ENCODE data around the gene RLN3.
A peak's percentile ranks its signal among the peaks of the same experiment; 100 is the strongest.
"Not testable (repeated sequence)": the region's sequence is repeated elsewhere in the genome, so short reads cannot be mapped to it uniquely, and the experiment has no call there.

The RLN3 gene

GRCh38 chr19:13995017-13995728, 32.8 kb upstream of the RLN3 start:
- no peak for DNase-seq

- DNase-seq = no peak
Observed at GRCh38 chr19:13995878-13996765, 31.8 kb upstream of the RLN3 start.

- DNase-seq = no peak
Observed at GRCh38 chr19:13996928-13997630, 30.9 kb upstream of the RLN3 start.

- DNase-seq = no peak
Observed at GRCh38 chr19:13997631-13997962, 30.4 kb upstream of the RLN3 start.

- DNase-seq = no peak
Observed at GRCh38 chr19:13998426-13998825, 29.5 kb upstream of the RLN3 start.

GRCh38 chr19:13999085-13999484, 28.9 kb upstream of the RLN3 start:
- no peak for DNase-seq

- DNase-seq = no peak
Observed at GRCh38 chr19:14000691-14001375, 27.1 kb upstream of the RLN3 start.

GRCh38 chr19:14002571-14003250, 25.2 kb upstream of the RLN3 start:
- DNase-seq = peak; percentile 27

GRCh38 chr19:14003251-14004055, 24.5 kb upstream of the RLN3 start:
- DNase-seq = no peak

GRCh38 chr19:14004619-14005348, 23.2 kb upstream of the RLN3 start:
- no peak for DNase-seq

GRCh38 chr19:14005349-14006084, 22.4 kb upstream of the RLN3 start:
- peak; percentile 92 for DNase-seq

GRCh38 chr19:14006085-14006765, 21.7 kb upstream of the RLN3 start, which contains the start of gene RFX1:
TSS of gene RFX1 (minus strand) at chr19:14006320. CDS start at chr19:13993843, 12,477 bp downstream.
- DNase-seq = peak; percentile 100

GRCh38 chr19:14006766-14007562, 21.0 kb upstream of the RLN3 start:
- no peak for DNase-seq

GRCh38 chr19:14012378-14012915, 15.5 kb upstream of the RLN3 start:
- DNase-seq = no peak

GRCh38 chr19:14015524-14016035, 12.4 kb upstream of the RLN3 start:
- no peak for DNase-seq

- DNase-seq = no peak
Observed at GRCh38 chr19:14019100-14019499, 8.8 kb upstream of the RLN3 start.

GRCh38 chr19:14019739-14020138, 8.2 kb upstream of the RLN3 start:
- DNase-seq = not testable (repeated sequence)

GRCh38 chr19:14021474-14021873, 6.5 kb upstream of the RLN3 start:
- no peak for DNase-seq

Data from effector CD4-positive, alpha-beta T cell (primary cell).